Panc1 (cell line): ENCODE results near the gene ZNF362.

Experiments used
- POLR2AphosphoS5 ChIP-seq: IDR thresholded peaks from 2 replicates; pipeline ENCODE4 v1.6.1; 2012; ENCODE audit warnings: mild to moderate bottlenecking, low read depth, low read length, moderate library complexity
- TCF7L2 ChIP-seq: IDR thresholded peaks from 2 replicates; pipeline ENCODE4 v1.6.1; 2011; ENCODE audit warnings: mild to moderate bottlenecking, low read depth, low read length, inconsistent platforms
- TF ChIP-seq, protein P1 (sequence below): fragments of 450-650 bp; IDR thresholded peaks from 2 replicates; pipeline ENCODE4 v1.5.1; 2017; ENCODE audit warnings: mild to moderate bottlenecking

DNA sequence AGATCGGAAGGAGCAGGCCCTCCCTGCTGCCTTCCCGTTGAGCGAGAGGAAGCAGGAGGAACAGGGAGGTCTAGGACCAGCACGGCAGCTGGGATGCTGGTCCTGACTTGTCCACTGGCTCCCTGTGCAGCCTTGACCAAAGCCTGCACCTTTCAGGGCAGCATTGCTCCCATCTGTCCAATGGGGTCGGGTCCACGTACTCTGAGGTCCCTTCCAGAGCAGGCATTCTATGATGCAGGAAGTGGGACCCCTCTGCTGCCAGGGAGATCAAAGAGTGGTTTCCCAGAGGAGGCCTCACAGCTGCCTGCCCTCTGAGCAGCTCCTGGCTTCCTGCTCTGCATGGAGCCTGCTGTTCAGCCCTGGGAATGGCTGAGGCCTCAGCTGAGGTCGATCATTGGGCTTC is 21.7 kb upstream of the ZNF362 start:
- TF ChIP-seq POLR2AphosphoS5, result no peak
- TF ChIP-seq, protein P1, sequence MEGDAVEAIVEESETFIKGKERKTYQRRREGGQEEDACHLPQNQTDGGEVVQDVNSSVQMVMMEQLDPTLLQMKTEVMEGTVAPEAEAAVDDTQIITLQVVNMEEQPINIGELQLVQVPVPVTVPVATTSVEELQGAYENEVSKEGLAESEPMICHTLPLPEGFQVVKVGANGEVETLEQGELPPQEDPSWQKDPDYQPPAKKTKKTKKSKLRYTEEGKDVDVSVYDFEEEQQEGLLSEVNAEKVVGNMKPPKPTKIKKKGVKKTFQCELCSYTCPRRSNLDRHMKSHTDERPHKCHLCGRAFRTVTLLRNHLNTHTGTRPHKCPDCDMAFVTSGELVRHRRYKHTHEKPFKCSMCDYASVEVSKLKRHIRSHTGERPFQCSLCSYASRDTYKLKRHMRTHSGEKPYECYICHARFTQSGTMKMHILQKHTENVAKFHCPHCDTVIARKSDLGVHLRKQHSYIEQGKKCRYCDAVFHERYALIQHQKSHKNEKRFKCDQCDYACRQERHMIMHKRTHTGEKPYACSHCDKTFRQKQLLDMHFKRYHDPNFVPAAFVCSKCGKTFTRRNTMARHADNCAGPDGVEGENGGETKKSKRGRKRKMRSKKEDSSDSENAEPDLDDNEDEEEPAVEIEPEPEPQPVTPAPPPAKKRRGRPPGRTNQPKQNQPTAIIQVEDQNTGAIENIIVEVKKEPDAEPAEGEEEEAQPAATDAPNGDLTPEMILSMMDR, result no peak
- no peak for TF ChIP-seq TCF7L2
